PC-9 (cell line): ENCODE results near the gene LAMA2. TPM values are rescaled to one million over a fixed set of nuclear protein-coding genes. Genes with fewer than 3 reads are reported as not detected.

Experiments used
- BruUV-seq: library from RNA; stranded (reverse); fragments of 400-500 nt; replicated peaks from 2 replicates; lab custom pipeline; 2021; lab: Mats Ljungman, UMichigan
- CTCF ChIA-PET: fragments of 300-600 bp; sonication (Branson Sonifier 250); formaldehyde crosslinking; loops from one replicate; lab custom pipeline; 2022; ENCODE audit warnings: antibody characterized with exemption; lab: Charles Lee
- POLR2A ChIA-PET: fragments of 300-600 bp; sonication (Branson Sonifier 250); formaldehyde crosslinking; loops from one replicate; lab custom pipeline; 2022; ENCODE audit warnings: antibody characterized with exemption; ENCODE audit not compliant: unreplicated experiment; lab: Charles Lee
- DNase-seq, 2 experiments: peaks; one replicate each; pipeline versions ENCODE4 v3.0.0 to v3.0.0-alpha.2; 2015 to 2022; ENCODE audit warnings: mixed read lengths in 1 of 2
- H2AFZ ChIP-seq: fragments of 200-600 bp; sonication (generic); 2 replicates; pipeline ENCODE4 v1.8.1; 2017; ENCODE audit warnings: antibody characterized with exemption
- H3F3A ChIP-seq: fragments of 200-600 bp; sonication (generic); 2 replicates; pipeline ENCODE4 v1.8.1; 2017; ENCODE audit warnings: antibody characterized with exemption, mild to moderate bottlenecking, low read depth; ENCODE audit not compliant: insufficient read depth
- H3K27ac ChIP-seq: fragments of 200-600 bp; sonication (generic); 2 replicates; pipeline ENCODE4 v1.6.1; 2016; ENCODE audit warnings: mixed run types
- H3K27me3 ChIP-seq: fragments of 200-600 bp; sonication (generic); 2 replicates; pipeline ENCODE4 v1.6.1; 2016; ENCODE audit warnings: low read depth, mixed run types; ENCODE audit not compliant: insufficient read depth
- H3K36me3 ChIP-seq: fragments of 200-600 bp; sonication (generic); 2 replicates; pipeline ENCODE4 v1.6.1; 2016; ENCODE audit warnings: low read depth, mixed run types
- H3K4me1 ChIP-seq: fragments of 200-600 bp; sonication (generic); replicated peaks from 2 replicates; pipeline ENCODE4 v1.6.1; 2016; ENCODE audit warnings: mixed run types; ENCODE audit not compliant: insufficient read depth
- H3K4me2 ChIP-seq: fragments of 200-600 bp; sonication (generic); 2 replicates; pipeline ENCODE4 v1.6.1; 2017; ENCODE audit warnings: mixed run types
- H3K4me3 ChIP-seq: fragments of 200-600 bp; sonication (generic); 2 replicates; pipeline ENCODE4 v1.6.1; 2016; ENCODE audit warnings: mixed run types
- H3K79me2 ChIP-seq: fragments of 200-600 bp; sonication (generic); 2 replicates; pipeline ENCODE4 v1.6.1; 2017; ENCODE audit warnings: low read depth, mixed run types
- H3K9me2 ChIP-seq: fragments of 200-600 bp; sonication (generic); 2 replicates; pipeline ENCODE4 v1.8.1; 2017; ENCODE audit warnings: mild to moderate bottlenecking; ENCODE audit not compliant: insufficient read depth
- H3K9me3 ChIP-seq: fragments of 200-600 bp; sonication (generic); 2 replicates; pipeline ENCODE4 v1.8.1; 2016; ENCODE audit warnings: low read depth; ENCODE audit not compliant: insufficient read depth
- H4K20me1 ChIP-seq: fragments of 200-600 bp; sonication (generic); 2 replicates; pipeline ENCODE4 v1.8.1; 2017; ENCODE audit not compliant: insufficient read depth
- EZH2 ChIP-seq: fragments of 200-600 bp; sonication (generic); IDR thresholded peaks from 2 replicates; pipeline ENCODE4 v1.8.0; 2017; ENCODE audit warnings: antibody characterized with exemption, low read depth
- intact Hi-C: fragments of 100-400 bp; cut with micrococcal nuclease; formaldehyde crosslinking; loops from one replicate; pipeline ENCODE4 v1.10.0; 2022; ENCODE audit not compliant: unreplicated experiment
- total RNA-seq: library from RNA; stranded (reverse); gene quantifications from 2 replicates; pipeline ENCODE4 v1.2.3, GENCODE V29; 2021
- TF ChIP-seq, protein P1 (sequence below): fragments of 200-600 bp; sonication (generic); conservative IDR thresholded peaks from 2 replicates; pipeline ENCODE4 v1.6.1; 2017; ENCODE audit warnings: mixed run types, antibody characterized with exemption, mild to moderate bottlenecking, moderate library complexity

LAMA2 gene
- total RNA-seq, 1 experiment from 2014 or later: 2.8 TPM

DNA sequence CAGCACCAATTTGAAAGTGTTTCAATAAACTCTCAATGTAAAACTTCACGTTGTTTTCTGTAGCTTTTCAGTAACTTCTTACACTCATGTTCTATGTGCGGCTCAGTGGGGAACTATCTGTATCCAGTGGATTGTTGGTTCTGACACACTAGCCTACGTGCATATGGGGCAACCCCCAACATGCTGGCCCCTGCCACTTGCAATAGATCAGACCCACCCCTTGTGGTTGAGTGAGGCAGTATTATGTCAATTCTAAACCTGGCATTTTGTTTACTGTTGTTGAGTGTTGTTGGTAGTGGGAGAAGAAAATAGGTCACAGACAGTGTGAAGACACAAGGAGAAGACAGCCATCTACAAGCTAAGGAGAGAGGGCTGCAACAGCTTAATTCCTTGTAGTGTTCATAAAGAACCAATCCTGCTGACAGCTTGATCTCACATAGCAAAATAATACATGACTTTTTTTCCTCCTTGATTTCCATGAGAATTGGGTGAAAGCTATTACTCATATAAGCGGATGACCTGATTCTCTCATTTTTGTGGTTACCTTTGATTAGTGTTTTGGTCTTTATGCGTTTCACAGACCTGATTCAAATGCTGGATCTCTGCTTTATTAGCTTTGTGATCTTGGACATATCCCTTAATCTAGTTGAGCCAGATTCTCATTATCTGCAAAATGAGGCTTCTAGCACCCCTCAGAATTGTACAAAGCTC is 320.4 kb downstream of the LAMA2 start:
- no peaks in the 10 kb centered on the region for H3K36me3 ChIP-seq
- DNase-seq: peak in 1 of 2 experiments; percentile 27
- BruUV-seq: no TSS peak
- H2AFZ ChIP-seq: no peak overlapping the region; the same call in 1 of the 2 replicates
- H4K20me1 ChIP-seq: no peaks in the 10 kb centered on the region
- H3K27me3 ChIP-seq: no peaks in the 10 kb centered on the region
- no peak overlapping the region for H3K4me3 ChIP-seq
- no peak overlapping the region for H3K27ac ChIP-seq
- peaks cover 6% of the 10 kb centered on the region; the same call in 1 of the 2 replicates for H3F3A ChIP-seq
- intact Hi-C loops: no loop called here
- H3K4me1 ChIP-seq: peaks cover 9% of the 10 kb centered on the region
- ChIA-PET POLR2A (no interaction called here), CTCF (no interaction called here)
- H3K9me2 ChIP-seq: no peaks in the 10 kb centered on the region
- no peaks in the 10 kb centered on the region for H3K79me2 ChIP-seq
- no peaks in the 10 kb centered on the region for H3K9me3 ChIP-seq
- H3K4me2 ChIP-seq: no peak overlapping the region
- no peak for TF ChIP-seq EZH2
- TF ChIP-seq, protein P1, sequence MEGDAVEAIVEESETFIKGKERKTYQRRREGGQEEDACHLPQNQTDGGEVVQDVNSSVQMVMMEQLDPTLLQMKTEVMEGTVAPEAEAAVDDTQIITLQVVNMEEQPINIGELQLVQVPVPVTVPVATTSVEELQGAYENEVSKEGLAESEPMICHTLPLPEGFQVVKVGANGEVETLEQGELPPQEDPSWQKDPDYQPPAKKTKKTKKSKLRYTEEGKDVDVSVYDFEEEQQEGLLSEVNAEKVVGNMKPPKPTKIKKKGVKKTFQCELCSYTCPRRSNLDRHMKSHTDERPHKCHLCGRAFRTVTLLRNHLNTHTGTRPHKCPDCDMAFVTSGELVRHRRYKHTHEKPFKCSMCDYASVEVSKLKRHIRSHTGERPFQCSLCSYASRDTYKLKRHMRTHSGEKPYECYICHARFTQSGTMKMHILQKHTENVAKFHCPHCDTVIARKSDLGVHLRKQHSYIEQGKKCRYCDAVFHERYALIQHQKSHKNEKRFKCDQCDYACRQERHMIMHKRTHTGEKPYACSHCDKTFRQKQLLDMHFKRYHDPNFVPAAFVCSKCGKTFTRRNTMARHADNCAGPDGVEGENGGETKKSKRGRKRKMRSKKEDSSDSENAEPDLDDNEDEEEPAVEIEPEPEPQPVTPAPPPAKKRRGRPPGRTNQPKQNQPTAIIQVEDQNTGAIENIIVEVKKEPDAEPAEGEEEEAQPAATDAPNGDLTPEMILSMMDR: no peak

DNA sequence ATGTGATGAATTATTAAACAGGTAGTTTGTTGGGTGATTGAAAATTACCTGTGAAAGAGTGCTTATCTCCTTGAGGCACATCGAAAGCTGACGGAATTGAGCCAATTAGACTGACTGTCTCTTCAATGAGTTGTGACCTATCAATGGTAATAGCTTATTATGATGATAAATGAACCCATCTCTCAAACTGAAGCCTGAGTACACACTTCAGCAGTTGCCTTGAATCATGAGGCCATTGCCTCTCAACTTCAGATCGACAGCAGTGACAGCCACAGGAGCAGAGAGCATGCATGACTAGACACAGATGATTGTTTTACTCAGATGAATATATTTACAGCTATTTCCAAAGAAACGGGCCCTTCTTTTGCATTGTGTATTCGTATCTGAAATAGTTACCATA is 323.9 kb downstream of the LAMA2 start:
- Histone ChIP-seq H3K27me3 (no peaks in the 10 kb centered on the region), H3K4me1 (peaks cover 9% of the 10 kb centered on the region), H4K20me1 (no peaks in the 10 kb centered on the region), H3K27ac (no peak overlapping the region), H3K9me2 (no peaks in the 10 kb centered on the region), H3K4me3 (no peak overlapping the region), H3K36me3 (no peaks in the 10 kb centered on the region), H3K4me2 (no peak overlapping the region), H2AFZ (no peak overlapping the region), H3K79me2 (no peaks in the 10 kb centered on the region), H3F3A (peaks cover 6% of the 10 kb centered on the region; the same call in 1 of the 2 replicates), H3K9me3 (no peaks in the 10 kb centered on the region)
- no peak for DNase-seq
- no TSS peak for BruUV-seq
- intact Hi-C loops: no loop called here
- TF ChIP-seq EZH2: no peak
- TF ChIP-seq, protein P1: no peak
- CTCF ChIA-PET: no interaction called here
- POLR2A ChIA-PET: no interaction called here

DNA sequence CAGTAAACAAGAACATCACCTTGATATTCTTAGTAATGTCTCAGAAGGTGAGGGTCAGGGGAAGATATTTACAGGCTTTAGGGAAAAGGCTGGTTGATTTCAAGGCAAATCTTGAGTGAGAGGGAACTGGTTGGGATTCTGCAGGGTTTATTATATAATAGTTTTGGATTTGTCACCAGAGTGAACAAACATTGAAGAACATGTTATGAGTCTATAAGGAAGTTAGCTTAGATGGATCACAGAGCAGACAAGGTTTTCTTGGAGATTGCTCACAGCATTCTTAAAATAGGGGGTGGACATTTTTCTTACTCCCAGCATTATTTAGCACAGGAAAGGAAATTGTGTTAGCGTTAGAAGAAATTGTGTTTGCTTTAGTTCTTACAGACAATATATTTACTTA is 324.9 kb downstream of the LAMA2 start:
- Histone ChIP-seq H3K27ac (no peak overlapping the region), H4K20me1 (no peaks in the 10 kb centered on the region), H3K27me3 (no peaks in the 10 kb centered on the region), H3K4me1 (peaks cover 9% of the 10 kb centered on the region), H3K9me3 (no peaks in the 10 kb centered on the region), H3K79me2 (no peaks in the 10 kb centered on the region), H3K9me2 (no peaks in the 10 kb centered on the region), H3K4me2 (peak overlapping the region; percentile 13; the same call in 1 of the 2 replicates), H3K4me3 (no peak overlapping the region), H3F3A (peaks cover 6% of the 10 kb centered on the region; the same call in 1 of the 2 replicates), H3K36me3 (no peaks in the 10 kb centered on the region), H2AFZ (no peak overlapping the region)
- BruUV-seq: no TSS peak
- peak in 1 of 2 experiments; percentile 46 for DNase-seq
- ChIA-PET CTCF (no interaction called here), POLR2A (no interaction called here)
- intact Hi-C loops: no loop called here
- TF ChIP-seq EZH2: no peak
- TF ChIP-seq, protein P1: no peak
